Hepatocyte (in vitro differentiated cells): ENCODE data around the gene GPC5. TPM values are rescaled to one million over a fixed set of nuclear protein-coding genes. Genes with fewer than 3 reads are reported as not detected.

Experiments
- DNase-seq: peaks from one replicate; pipeline ENCODE4 v3.0.0-alpha.2; 2016; ENCODE audit warnings: low spot score
- H2AFZ ChIP-seq: fragments of 200-600 bp; sonication (generic); 2 replicates; pipeline ENCODE4 v1.6.0; 2016; ENCODE audit warnings: antibody characterized with exemption, mild to moderate bottlenecking
- H3K27ac ChIP-seq: fragments of 200-600 bp; sonication (generic); 2 replicates; pipeline ENCODE4 v1.5.1; 2016; ENCODE audit warnings: mild to moderate bottlenecking
- H3K27me3 ChIP-seq: fragments of 200-600 bp; sonication (generic); 2 replicates; pipeline ENCODE4 v1.6.1; 2016
- H3K36me3 ChIP-seq: fragments of 200-600 bp; sonication (generic); replicated peaks from 2 replicates; pipeline ENCODE4 v1.5.1; 2016; ENCODE audit warnings: low read depth; ENCODE audit not compliant: insufficient read depth
- H3K4me1 ChIP-seq: fragments of 200-600 bp; sonication (generic); 2 replicates; pipeline ENCODE4 v1.5.1; 2016; ENCODE audit warnings: mild to moderate bottlenecking, moderate library complexity; ENCODE audit not compliant: insufficient read depth
- H3K4me2 ChIP-seq: fragments of 200-600 bp; sonication (generic); 2 replicates; pipeline ENCODE4 v1.6.0; 2016
- H3K4me3 ChIP-seq: fragments of 200-600 bp; sonication (generic); 2 replicates; pipeline ENCODE4 v1.5.1; 2016; ENCODE audit warnings: mild to moderate bottlenecking
- H3K79me2 ChIP-seq: fragments of 200-600 bp; sonication (generic); 2 replicates; pipeline ENCODE4 v1.6.0; 2017; ENCODE audit warnings: mild to moderate bottlenecking
- H3K9me2 ChIP-seq: fragments of 200-600 bp; sonication (generic); replicated peaks from 2 replicates; pipeline ENCODE4 v1.6.0; 2017; ENCODE audit warnings: mild to moderate bottlenecking; ENCODE audit not compliant: insufficient read depth
- H3K9me3 ChIP-seq: fragments of 200-600 bp; sonication (generic); 2 replicates; pipeline ENCODE4 v1.5.1; 2016; ENCODE audit warnings: low read depth, mild to moderate bottlenecking
- H4K20me1 ChIP-seq: fragments of 200-600 bp; sonication (generic); 2 replicates; pipeline ENCODE4 v1.6.0; 2016; ENCODE audit warnings: mild to moderate bottlenecking; ENCODE audit not compliant: insufficient read depth, poor library complexity, severe bottlenecking
- CTCF ChIP-seq: fragments of 200-600 bp; sonication (generic); IDR thresholded peaks from 2 replicates; pipeline ENCODE4 v1.5.1; 2016; ENCODE audit warnings: antibody characterized with exemption, mild to moderate bottlenecking; ENCODE audit not compliant: poor library complexity
- EZH2 ChIP-seq: fragments of 200-600 bp; sonication (generic); IDR thresholded peaks from 2 replicates; pipeline ENCODE4 v1.6.1; 2016; ENCODE audit warnings: antibody characterized with exemption, mild to moderate bottlenecking, borderline replicate concordance
- EZH2phosphoT487 ChIP-seq: fragments of 200-600 bp; sonication (generic); IDR thresholded peaks from one replicate; pipeline ENCODE4 v1.6.1; 2018; ENCODE audit warnings: antibody characterized with exemption, mild to moderate bottlenecking, low read depth, moderate library complexity; ENCODE audit not compliant: unreplicated experiment, severe bottlenecking
- WGBS: methylation state at CpG from one replicate; pipeline ENCODE4 v1.1.6; 2016; ENCODE audit warnings: low lambda C conversion rate; ENCODE audit errors: missing lambda C conversion rate; 5-methylcytosine and 5-hydroxymethylcytosine counted together
- polyA plus RNA-seq: library from polyadenylated mRNA; unstranded; fragments of >200 nt; fragmentation: Nextera tagmentation; extraction: Ambion mirVana; gene quantifications from 2 replicates; pipeline ENCODE4 v1.2.1, GENCODE V29; 2016
- total RNA-seq: library from RNA; depleted of rRNA; stranded (reverse); fragments of >200 nt; gene quantifications from 2 replicates; pipeline ENCODE4 v1.2.3, GENCODE V29; 2014

Gene GPC5
- total and polyA plus RNA-seq, 2 experiments from 2014 or later, result 3.9 to 5.4 TPM

GRCh38 chr13:92459306-92459705 lies 1060.9 kb downstream of the GPC5 start:
- Histone ChIP-seq H3K79me2 (no peaks in the 10 kb centered on the region), H3K4me2 (no peak overlapping the region), H2AFZ (no peak overlapping the region), H3K27me3 (no peaks in the 10 kb centered on the region), H3K36me3 (no peaks in the 10 kb centered on the region), H3K4me1 (no peaks in the 10 kb centered on the region), H3K9me3 (no peaks in the 10 kb centered on the region), H3K9me2 (no peaks in the 10 kb centered on the region), H4K20me1 (no peaks in the 10 kb centered on the region), H3K27ac (no peak overlapping the region), H3K4me3 (no peak overlapping the region)
- no peak for TF ChIP-seq EZH2phosphoT487
- TF ChIP-seq CTCF, result no peak
- no peak for TF ChIP-seq EZH2
- no peak for DNase-seq
- WGBS, result 91% methylated on average over 4 of the region's 4 CpGs

GRCh38 chr13:92460479-92460878 lies 1062.1 kb downstream of the GPC5 start:
- Histone ChIP-seq H3K4me2 (no peak overlapping the region), H3K9me3 (no peaks in the 10 kb centered on the region), H4K20me1 (no peaks in the 10 kb centered on the region), H3K36me3 (no peaks in the 10 kb centered on the region), H3K9me2 (no peaks in the 10 kb centered on the region), H3K27ac (peak overlapping the region; percentile 64), H3K79me2 (no peaks in the 10 kb centered on the region), H2AFZ (no peak overlapping the region), H3K27me3 (no peaks in the 10 kb centered on the region), H3K4me1 (no peaks in the 10 kb centered on the region), H3K4me3 (no peak overlapping the region)
- TF ChIP-seq CTCF (no peak), EZH2phosphoT487 (no peak), EZH2 (no peak)
- peak; percentile 6 for DNase-seq

- no peak overlapping the region for H2AFZ ChIP-seq
- no peaks in the 10 kb centered on the region for H3K27me3 ChIP-seq
- no peaks in the 10 kb centered on the region for H4K20me1 ChIP-seq
- no peak for TF ChIP-seq EZH2
- WGBS, result 94% methylated on average over 3 of the region's 3 CpGs
- H3K9me3 ChIP-seq, result no peaks in the 10 kb centered on the region
- no peak overlapping the region for H3K4me3 ChIP-seq
- H3K4me1 ChIP-seq, result no peaks in the 10 kb centered on the region
- no peaks in the 10 kb centered on the region for H3K36me3 ChIP-seq
- no peak overlapping the region for H3K27ac ChIP-seq
- H3K4me2 ChIP-seq, result no peak overlapping the region
- H3K9me2 ChIP-seq, result no peaks in the 10 kb centered on the region
- DNase-seq, result no peak
- H3K79me2 ChIP-seq, result no peaks in the 10 kb centered on the region
Measured at GRCh38 chr13:92461402-92461801, 1063.0 kb downstream of the GPC5 start.

- Histone ChIP-seq H2AFZ (no peak overlapping the region), H3K27ac (no peak overlapping the region)
- 94% methylated on average over 5 of the region's 5 CpGs for WGBS
Measured at GRCh38 chr13:92461831-92462230, 1063.4 kb downstream of the GPC5 start.

More at GRCh38 chr13:92461831-92462230, 1063.4 kb downstream of the GPC5 start:
- no peaks in the 10 kb centered on the region for H3K4me1 ChIP-seq
- H3K9me2 ChIP-seq, result no peaks in the 10 kb centered on the region
- H3K79me2 ChIP-seq, result no peaks in the 10 kb centered on the region
- H3K4me3 ChIP-seq, result no peak overlapping the region
- TF ChIP-seq CTCF, result no peak
- TF ChIP-seq EZH2phosphoT487, result no peak
- TF ChIP-seq EZH2, result no peak
- no peaks in the 10 kb centered on the region for H4K20me1 ChIP-seq
- H3K4me2 ChIP-seq, result no peak overlapping the region
- H3K27me3 ChIP-seq, result no peaks in the 10 kb centered on the region
- H3K9me3 ChIP-seq, result no peaks in the 10 kb centered on the region
- no peak for DNase-seq
- no peaks in the 10 kb centered on the region for H3K36me3 ChIP-seq
